Measurements from ENCODE around the gene SAPCD1.

The SAPCD1 gene

GRCh38 chr6:31742894-31743293 lies 19.6 kb upstream of the SAPCD1 start:
- no peak for TF ChIP-seq CTCF (conservative IDR thresholded peaks at IDR 0.05; ENCODE audit: low read length)
- no peak for DNase-seq (ENCODE audit: low read depth)
- H3K4me3 ChIP-seq (ENCODE audit: low read length): no peak overlapping the region

- DNase-seq (ENCODE audit: low read depth): no peak
- H3K4me3 ChIP-seq (ENCODE audit: low read length): no peak overlapping the region
- no peak for TF ChIP-seq CTCF (conservative IDR thresholded peaks at IDR 0.05; ENCODE audit: low read length)
Observed at GRCh38 chr6:31744422-31744821, 18.0 kb upstream of the SAPCD1 start.

GRCh38 chr6:31749301-31750036 lies 13.0 kb upstream of the SAPCD1 start:
- no peak for DNase-seq (ENCODE audit: low read depth)
- TF ChIP-seq CTCF (conservative IDR thresholded peaks at IDR 0.05; ENCODE audit: low read length): no peak

GRCh38 chr6:31750411-31751022 lies 11.9 kb upstream of the SAPCD1 start:
- no peak overlapping the region for H3K4me3 ChIP-seq (ENCODE audit: low read length)
- no peak for TF ChIP-seq CTCF (conservative IDR thresholded peaks at IDR 0.05; ENCODE audit: low read length)
- DNase-seq (ENCODE audit: low read depth): no peak

More at GRCh38 chr6:31749301-31750036, 13.0 kb upstream of the SAPCD1 start:
- no peak overlapping the region for H3K4me3 ChIP-seq (ENCODE audit: low read length)

GRCh38 chr6:31752739-31753319 lies 9.6 kb upstream of the SAPCD1 start:
- no peak overlapping the region for H3K4me3 ChIP-seq (ENCODE audit: low read length)
- peak; percentile 65 for DNase-seq (ENCODE audit: low read depth)
- TF ChIP-seq CTCF (conservative IDR thresholded peaks at IDR 0.05; ENCODE audit: low read length): no peak

GRCh38 chr6:31758281-31758680 lies 4.2 kb upstream of the SAPCD1 start:
- TF ChIP-seq CTCF (conservative IDR thresholded peaks at IDR 0.05; ENCODE audit: low read length): no peak
- DNase-seq (ENCODE audit: low read depth): no peak
- no peak overlapping the region for H3K4me3 ChIP-seq (ENCODE audit: low read length)

- DNase-seq (ENCODE audit: low read depth): no peak
- no peak for TF ChIP-seq CTCF (conservative IDR thresholded peaks at IDR 0.05; ENCODE audit: low read length)
- no peak overlapping the region for H3K4me3 ChIP-seq (ENCODE audit: low read length)
Observed at GRCh38 chr6:31760790-31761189, 1.7 kb upstream of the SAPCD1 start.

All from AG10803 (cell line).